Activated CD8-positive, alpha-beta T cell treated with anti-CD3 and anti-CD28 coated beads for 36 hours (primary cell): ENCODE measurements around the gene UCK1. TPM values are rescaled to one million over a fixed set of nuclear protein-coding genes. Genes with fewer than 3 reads are reported as not detected.

ENCODE experiments used
- ATAC-seq: fragments of 200-7000 bp; cut with Tn5 transposase; one replicate; pipeline ENCODE4 v1.10.0; 2021; ENCODE audit warnings: mild to moderate bottlenecking, moderate library complexity
- CTCF ChIA-PET: fragments of 350-600 bp; sonication (Branson Sonifier 250); formaldehyde crosslinking; loops from one replicate; lab custom pipeline; 2021; ENCODE audit warnings: antibody characterized with exemption; lab: Charles Lee
- POLR2A ChIA-PET: fragments of 350-600 bp; sonication (Branson Sonifier 250); formaldehyde crosslinking; loops from one replicate; lab custom pipeline; 2021; ENCODE audit warnings: antibody characterized with exemption; lab: Charles Lee
- DNase-seq: peaks from one replicate; pipeline ENCODE4 v3.0.0-alpha.2; 2020
- H3K27ac Mint-ChIP-seq: one replicate; pipeline ENCODE4 v1.8.0; 2021; ENCODE audit warnings: mild to moderate bottlenecking, mixed read lengths
- H3K27me3 Mint-ChIP-seq: one replicate; pipeline ENCODE4 v1.8.0; 2021; ENCODE audit warnings: mixed read lengths
- H3K36me3 Mint-ChIP-seq: one replicate; pipeline ENCODE4 v1.8.0; 2021; ENCODE audit warnings: low read depth, mixed read lengths
- H3K4me1 Mint-ChIP-seq: one replicate; pipeline ENCODE4 v1.8.0; 2021; ENCODE audit warnings: low read depth, mixed read lengths
- H3K4me3 Mint-ChIP-seq: one replicate; pipeline ENCODE4 v1.8.0; 2021; ENCODE audit warnings: mild to moderate bottlenecking, moderate library complexity, mixed read lengths
- H3K9me3 Mint-ChIP-seq: one replicate; pipeline ENCODE4 v1.8.0; 2021; ENCODE audit warnings: mixed read lengths
- CTCF ChIP-seq: fragments of 200-600 bp; IDR thresholded peaks from one replicate; pipeline ENCODE4 v1.8.0; 2022; ENCODE audit warnings: antibody characterized with exemption, mild to moderate bottlenecking
- intact Hi-C: fragments of 100-400 bp; cut with micrococcal nuclease; formaldehyde crosslinking; loops from one replicate; pipeline ENCODE4 v1.10.0; 2022
- total RNA-seq, 2 experiments: library from RNA; stranded (reverse); gene quantifications; one replicate each; pipeline ENCODE4 v1.2.3, GENCODE V29; 2021

The UCK1 gene
- total RNA-seq, 2 experiments from 2014 or later = 16.7 to 22.1 TPM

- no peak for ATAC-seq
- Mint-ChIP-seq H3K27me3 (no peaks in the 10 kb centered on the region), H3K4me1 (no peaks in the 10 kb centered on the region), H3K36me3 (peaks cover 18% of the 10 kb centered on the region), H3K9me3 (no peaks in the 10 kb centered on the region), H3K27ac (no peak overlapping the region), H3K4me3 (no peak overlapping the region)
- intact Hi-C loops = no loop called here
- no peak for DNase-seq
- no peak for TF ChIP-seq CTCF
- ChIA-PET POLR2A (interaction anchor here (0.6 to 1.4 kb wide), 3 partner anchors 22 to 383 kb away, joined by 3 to 4 read pairs (median 3); partner anchors contain the start of gene PLPP7), CTCF (no interaction called here)
Measured at GRCh38 chr9:131523086-131523388, 8.0 kb downstream of the UCK1 start.

- POLR2A ChIA-PET = interaction anchor here (0.6 to 1.4 kb wide), 3 partner anchors 22 to 382 kb away, joined by 3 to 4 read pairs (median 3); partner anchors contain the start of gene PLPP7
- no peaks in the 10 kb centered on the region for H3K4me1 Mint-ChIP-seq
Measured at GRCh38 chr9:131522257-131523085, 8.6 kb downstream of the UCK1 start.

GRCh38 chr9:131521822-131522221 lies 9.2 kb downstream of the UCK1 start:
- H3K27ac Mint-ChIP-seq = no peak overlapping the region

More at GRCh38 chr9:131522257-131523085, 8.6 kb downstream of the UCK1 start:
- H3K36me3 Mint-ChIP-seq = peaks cover 18% of the 10 kb centered on the region
- no peaks in the 10 kb centered on the region for H3K27me3 Mint-ChIP-seq
- TF ChIP-seq CTCF = no peak
- H3K4me3 Mint-ChIP-seq = no peak overlapping the region
- ATAC-seq (no peak), DNase-seq (no peak)
- intact Hi-C loops = no loop called here
- no peak overlapping the region for H3K27ac Mint-ChIP-seq
- CTCF ChIA-PET = no interaction called here
- no peaks in the 10 kb centered on the region for H3K9me3 Mint-ChIP-seq

GRCh38 chr9:131521203-131521602 lies 9.9 kb downstream of the UCK1 start:
- no peak overlapping the region for H3K4me3 Mint-ChIP-seq
- ChIA-PET CTCF (no interaction called here), POLR2A (no interaction called here)
- H3K36me3 Mint-ChIP-seq = peaks cover 9% of the 10 kb centered on the region
- no peaks in the 10 kb centered on the region for H3K27me3 Mint-ChIP-seq
- H3K4me1 Mint-ChIP-seq = no peaks in the 10 kb centered on the region
- no peak overlapping the region for H3K27ac Mint-ChIP-seq
- TF ChIP-seq CTCF = no peak
- ATAC-seq (no peak), DNase-seq (no peak)
- no peaks in the 10 kb centered on the region for H3K9me3 Mint-ChIP-seq
- intact Hi-C loops = no loop called here

More at GRCh38 chr9:131521822-131522221, 9.2 kb downstream of the UCK1 start:
- H3K4me3 Mint-ChIP-seq = no peak overlapping the region
- ChIA-PET POLR2A (no interaction called here), CTCF (no interaction called here)
- H3K4me1 Mint-ChIP-seq = no peaks in the 10 kb centered on the region
- peaks cover 15% of the 10 kb centered on the region for H3K36me3 Mint-ChIP-seq
- no peaks in the 10 kb centered on the region for H3K27me3 Mint-ChIP-seq
- DNase-seq (no peak), ATAC-seq (no peak)
- TF ChIP-seq CTCF = no peak
- no peaks in the 10 kb centered on the region for H3K9me3 Mint-ChIP-seq
- intact Hi-C loops = no loop called here

- intact Hi-C loops = no loop called here
- no peak overlapping the region for H3K4me3 Mint-ChIP-seq
- H3K36me3 Mint-ChIP-seq = peaks cover 8% of the 10 kb centered on the region
- no peak for TF ChIP-seq CTCF
- ChIA-PET POLR2A (interaction anchor here (0.7 to 1.4 kb wide), 2 partner anchors 23 to 115 kb away, joined by 3 read pairs; no protein-coding TSS in a partner anchor), CTCF (no interaction called here)
- H3K4me1 Mint-ChIP-seq = no peaks in the 10 kb centered on the region
- no peaks in the 10 kb centered on the region for H3K9me3 Mint-ChIP-seq
- H3K27me3 Mint-ChIP-seq = no peaks in the 10 kb centered on the region
- ATAC-seq = no peak
- no peak for DNase-seq
- H3K27ac Mint-ChIP-seq = no peak overlapping the region
Measured at GRCh38 chr9:131520503-131520902, 10.6 kb downstream of the UCK1 start.
